PC-3 (cell line): Measurements from ENCODE around the gene TMEM139.

Experiments used
- CTCF ChIP-seq: fragments of 300-600 bp; sonication (generic); conservative IDR thresholded peaks from 2 replicates; pipeline ENCODE4 v1.5.1; 2017; ENCODE audit warnings: antibody characterized with exemption, low read depth, mild to moderate bottlenecking, low read length
- EZH2 ChIP-seq: fragments of 300-600 bp; sonication (generic); IDR thresholded peaks from one replicate; pipeline ENCODE4 v1.6.1; 2017; ENCODE audit warnings: antibody characterized with exemption, mild to moderate bottlenecking, low read length; ENCODE audit not compliant: unreplicated experiment

DNA sequence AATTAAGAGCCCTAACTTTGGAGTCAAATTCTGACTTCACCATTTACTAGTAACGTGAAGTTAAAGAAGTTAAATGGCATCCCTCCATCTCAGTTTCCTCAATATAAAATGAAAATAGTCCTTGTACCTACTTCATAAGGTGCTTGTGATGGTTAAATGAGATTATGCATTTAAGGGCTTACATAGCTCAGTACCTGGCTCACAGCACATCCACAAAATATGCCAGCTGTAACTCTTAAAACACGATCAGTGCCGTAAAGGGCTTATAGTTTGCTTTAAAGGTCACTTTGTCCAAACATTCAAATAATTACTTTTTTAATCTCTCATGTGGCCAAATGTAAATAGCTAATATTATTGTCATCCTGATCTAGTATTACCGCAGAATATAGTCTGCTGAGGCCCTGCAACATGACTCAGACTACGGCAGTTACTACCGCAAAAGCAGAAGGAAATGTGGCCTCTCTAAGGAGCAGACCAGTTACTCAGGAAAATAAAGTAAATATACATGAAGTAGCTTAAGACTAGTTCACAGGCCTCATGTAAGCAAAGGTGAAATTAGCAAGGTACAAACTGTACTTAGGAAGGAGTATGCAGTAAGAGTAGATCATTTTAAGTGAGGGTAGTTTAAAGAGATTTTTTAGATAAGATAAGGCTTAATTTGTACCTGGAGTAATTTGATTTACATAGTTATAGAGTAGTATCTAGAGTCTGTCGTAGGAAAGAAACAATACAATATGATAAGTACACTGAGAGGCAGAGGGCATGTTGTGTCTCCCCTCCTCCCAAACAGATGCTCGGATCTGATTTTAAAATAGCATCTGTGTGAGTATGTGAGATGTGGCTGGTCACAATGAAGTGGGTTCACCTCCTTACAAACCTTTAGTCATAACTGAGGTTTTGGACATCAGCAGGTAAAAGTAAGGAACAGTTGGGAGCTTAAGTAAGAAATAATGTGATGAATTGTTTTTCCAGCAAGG lies 16.5 kb downstream of the TMEM139 start:
- TF ChIP-seq CTCF, result no peak
- TF ChIP-seq EZH2, result no peak
